SK-N-SH (cell line): ENCODE data around the gene EDRF1. TPM values are rescaled to one million over a fixed set of nuclear protein-coding genes. Genes with fewer than 3 reads are reported as not detected.
A peak's percentile ranks its signal among the peaks of the same experiment; 100 is the strongest.

Experiments used
- CTCF ChIA-PET: fragments of 300-600, 350-600 bp; formaldehyde crosslinking; extraction: SDS; loops from one replicate; lab custom pipeline; 2021; lab: Yijun Ruan, JAX
- POLR2A ChIA-PET: fragments of 350-600 bp; sonication (Branson Sonifier 250); formaldehyde crosslinking; extraction: SDS; loops from one replicate; lab custom pipeline; 2020; ENCODE audit warnings: antibody characterized with exemption, inconsistent platforms; lab: Yijun Ruan, JAX
- DNase-seq: peaks from one replicate; pipeline ENCODE4 v3.0.0; 2012
- H2AFZ ChIP-seq: fragments of 200-600 bp; sonication (generic); 2 replicates; pipeline ENCODE4 v1.8.1; 2016; ENCODE audit warnings: antibody characterized with exemption, mild to moderate bottlenecking, low read depth
- H3F3A ChIP-seq: fragments of 200-600 bp; sonication (generic); replicated peaks from 2 replicates; pipeline ENCODE3; 2016; ENCODE audit warnings: antibody characterized with exemption, mild to moderate bottlenecking; ENCODE audit not compliant: insufficient read depth
- H3K27ac ChIP-seq, 2 experiments: fragments of 200-500 bp in 1 of 2; fragments of 200-600 bp in 1 of 2; sonication (Bioruptor generic) in 1 of 2; sonication (generic), shearing (Covaris generic) in 1 of 2; 2 replicates each; pipeline versions ENCODE4 v1.5.1 to v1.6.1; 2014 to 2016; ENCODE audit warnings: low read depth in 2 of 2, inconsistent platforms in 1 of 2, low read length in 1 of 2, mild to moderate bottlenecking in 1 of 2, mixed read lengths in 1 of 2
- H3K27me3 ChIP-seq: fragments of 200-600 bp; sonication (generic), shearing (Covaris generic); 2 replicates; pipeline ENCODE4 v1.6.1; 2016; ENCODE audit warnings: mixed run types; ENCODE audit not compliant: insufficient read depth
- H3K36me3 ChIP-seq, 2 experiments: fragments of 200-500 bp in 1 of 2; fragments of 200-600 bp in 1 of 2; sonication (Bioruptor generic) in 1 of 2; sonication (generic) in 1 of 2; replicated peaks in 1 of 2; 2 replicates each; pipeline versions ENCODE3 to v1.5.1; 2014 to 2016; ENCODE audit warnings: low read length in 1 of 2, mild to moderate bottlenecking in 1 of 2; ENCODE audit not compliant: insufficient read depth in 2 of 2, control insufficient read depth in 1 of 2
- H3K4me1 ChIP-seq, 2 experiments: fragments of 200-500 bp in 1 of 2; fragments of 200-600 bp in 1 of 2; sonication (Bioruptor generic) in 1 of 2; sonication (generic), shearing (Covaris generic) in 1 of 2; 2 replicates each; pipeline versions ENCODE4 v1.5.1 to v1.6.1; 2014 to 2016; ENCODE audit warnings: low read depth in 1 of 2, low read length in 1 of 2, mixed run types in 1 of 2; ENCODE audit not compliant: insufficient read depth in 2 of 2, control insufficient read depth in 1 of 2
- H3K4me2 ChIP-seq: fragments of 200-600 bp; sonication (generic), shearing (Covaris generic); 2 replicates; pipeline ENCODE4 v1.6.1; 2017; ENCODE audit warnings: mixed run types
- H3K4me3 ChIP-seq, 2 experiments: fragments of 200-500 bp in 1 of 2; fragments of 200-600 bp in 1 of 2; sonication (Bioruptor generic) in 1 of 2; sonication (generic), shearing (Covaris generic) in 1 of 2; 2 replicates each; pipeline versions ENCODE4 v1.5.1 to v1.8.1; 2014 to 2016; ENCODE audit warnings: low read depth in 2 of 2, inconsistent platforms in 1 of 2, low read length in 1 of 2, mild to moderate bottlenecking in 1 of 2, mixed read lengths in 1 of 2, moderate library complexity in 1 of 2
- H3K79me2 ChIP-seq: fragments of 200-600 bp; sonication (generic); 2 replicates; pipeline ENCODE4 v1.8.1; 2017; ENCODE audit warnings: mild to moderate bottlenecking; ENCODE audit not compliant: insufficient read depth
- H3K9ac ChIP-seq: fragments of 200-600 bp; sonication (generic); 2 replicates; pipeline ENCODE4 v1.6.1; 2017; ENCODE audit warnings: mixed run types
- H3K9me2 ChIP-seq: fragments of 200-600 bp; sonication (generic); 2 replicates; pipeline ENCODE4 v1.6.1; 2017; ENCODE audit warnings: mixed run types
- H3K9me3 ChIP-seq: fragments of 200-600 bp; sonication (generic); 2 replicates; pipeline ENCODE4 v1.6.1; 2017; ENCODE audit warnings: mixed run types, mild to moderate bottlenecking, moderate library complexity
- H4K20me1 ChIP-seq: fragments of 200-600 bp; sonication (generic); 2 replicates; pipeline ENCODE4 v1.6.1; 2017; ENCODE audit warnings: mild to moderate bottlenecking, mixed run types; ENCODE audit not compliant: insufficient read depth
- FOSL2 ChIP-seq: IDR thresholded peaks from 2 replicates; pipeline ENCODE4 v1.4.0; 2012; ENCODE audit warnings: low read depth, mild to moderate bottlenecking, moderate library complexity, borderline replicate concordance
- GATA2 ChIP-seq: sonication (generic); formaldehyde crosslinking; IDR thresholded peaks from 2 replicates; pipeline ENCODE4 v1.5.0; 2020; ENCODE audit warnings: mild to moderate bottlenecking, missing genetic modification reagents
- RAD21 ChIP-seq: IDR thresholded peaks from 2 replicates; pipeline ENCODE4 v1.6.1; 2012; ENCODE audit warnings: mild to moderate bottlenecking, low read length
- RXRA ChIP-seq: IDR thresholded peaks from 2 replicates; pipeline ENCODE4 v1.4.0; 2012; ENCODE audit warnings: low read depth, mild to moderate bottlenecking, borderline replicate concordance
- SMC3 ChIP-seq: IDR thresholded peaks from 2 replicates; pipeline ENCODE4 v1.6.1; 2012; ENCODE audit warnings: low read depth, low read length, improper control_type of control experiment
- TAF1 ChIP-seq: IDR thresholded peaks from 2 replicates; pipeline ENCODE4 v1.6.1; 2012; ENCODE audit warnings: low read depth, mild to moderate bottlenecking, low read length, moderate library complexity, borderline replicate concordance
- YY1 ChIP-seq: IDR thresholded peaks from 2 replicates; pipeline ENCODE4 v1.4.0; 2012; ENCODE audit warnings: low read depth, mild to moderate bottlenecking
- WGBS: methylation state at CpG from one replicate; pipeline ENCODE4 v1.1.6; 2017; ENCODE audit warnings: low lambda C conversion rate; 5-methylcytosine and 5-hydroxymethylcytosine counted together
- polyA plus RNA-seq, 3 experiments: library from polyadenylated mRNA; depleted of rRNA; stranded (reverse); fragments of >200 nt; gene quantifications; 2 replicates each; pipeline ENCODE4 v1.2.3, GENCODE V29; 2012
- TF ChIP-seq, protein P1 (sequence below): fragments of 200-600 bp; sonication (generic); IDR thresholded peaks from 2 replicates; pipeline ENCODE4 v1.6.1; 2017; ENCODE audit warnings: antibody characterized with exemption, mild to moderate bottlenecking, moderate library complexity
- TF ChIP-seq, protein P2 (sequence below): IDR thresholded peaks from 2 replicates; pipeline ENCODE4; 2012
- TF ChIP-seq, protein P3 (sequence below): fragments of 150-350 bp; IDR thresholded peaks from 2 replicates; pipeline ENCODE4 v1.6.1; 2016; ENCODE audit warnings: mild to moderate bottlenecking, low read depth, low read length

The EDRF1 gene
- polyA plus RNA-seq, 1 of the 3 experiments (the other 2 are of a cell fraction), result 19.2 TPM

DNA sequence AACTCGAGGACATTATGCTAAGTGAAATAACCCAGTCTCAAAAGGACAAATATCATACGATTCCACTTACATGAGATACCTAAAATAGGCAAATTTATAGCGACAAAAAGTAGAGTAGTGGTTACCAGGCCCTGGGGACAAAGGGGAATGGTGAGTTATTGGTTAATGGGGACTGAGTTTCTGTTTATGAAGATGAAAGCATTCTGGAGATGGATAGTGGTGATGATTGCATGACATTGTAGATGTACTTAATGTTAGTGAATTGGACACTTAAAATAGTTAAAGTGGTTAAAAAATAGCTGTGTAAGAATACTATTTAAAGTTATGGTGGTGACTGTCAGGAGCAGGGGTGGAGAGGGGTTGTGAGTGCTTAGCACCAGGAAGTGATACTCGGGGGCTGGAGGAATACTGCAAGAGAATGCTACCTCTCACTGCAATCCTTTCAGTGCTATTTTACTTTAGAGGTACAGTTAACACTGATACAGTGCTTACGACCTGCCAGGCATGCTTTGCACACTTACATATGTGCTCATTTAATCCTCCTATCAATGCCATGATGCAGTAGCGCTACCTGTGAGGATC lies 19.9 kb upstream of the EDRF1 start:
- no peaks in the 10 kb centered on the region for H3K9me2 ChIP-seq
- no peaks in the 10 kb centered on the region for H3F3A ChIP-seq
- H3K36me3 ChIP-seq, result no peaks in the 10 kb centered on the region
- no peak overlapping the region for H3K9ac ChIP-seq
- H2AFZ ChIP-seq, result no peak overlapping the region
- no peak for DNase-seq
- H4K20me1 ChIP-seq, result no peaks in the 10 kb centered on the region
- peaks cover 5% of the 10 kb centered on the region in 2 experiments; a peak in 3 of 4 replicates for H3K4me1 ChIP-seq
- ChIA-PET POLR2A (no interaction called here), CTCF (interaction anchor here (1.1 to 1.6 kb wide), 5 partner anchors 13 to 707 kb away, joined by 3 to 12 read pairs (median 6); no protein-coding TSS in a partner anchor)
- H3K79me2 ChIP-seq, result no peaks in the 10 kb centered on the region
- WGBS, result 53% methylated on average over 6 of the region's 6 CpGs
- TF ChIP-seq FOSL2 (no peak), RXRA (no peak), YY1 (no peak), TAF1 (no peak)
- TF ChIP-seq, protein P1, sequence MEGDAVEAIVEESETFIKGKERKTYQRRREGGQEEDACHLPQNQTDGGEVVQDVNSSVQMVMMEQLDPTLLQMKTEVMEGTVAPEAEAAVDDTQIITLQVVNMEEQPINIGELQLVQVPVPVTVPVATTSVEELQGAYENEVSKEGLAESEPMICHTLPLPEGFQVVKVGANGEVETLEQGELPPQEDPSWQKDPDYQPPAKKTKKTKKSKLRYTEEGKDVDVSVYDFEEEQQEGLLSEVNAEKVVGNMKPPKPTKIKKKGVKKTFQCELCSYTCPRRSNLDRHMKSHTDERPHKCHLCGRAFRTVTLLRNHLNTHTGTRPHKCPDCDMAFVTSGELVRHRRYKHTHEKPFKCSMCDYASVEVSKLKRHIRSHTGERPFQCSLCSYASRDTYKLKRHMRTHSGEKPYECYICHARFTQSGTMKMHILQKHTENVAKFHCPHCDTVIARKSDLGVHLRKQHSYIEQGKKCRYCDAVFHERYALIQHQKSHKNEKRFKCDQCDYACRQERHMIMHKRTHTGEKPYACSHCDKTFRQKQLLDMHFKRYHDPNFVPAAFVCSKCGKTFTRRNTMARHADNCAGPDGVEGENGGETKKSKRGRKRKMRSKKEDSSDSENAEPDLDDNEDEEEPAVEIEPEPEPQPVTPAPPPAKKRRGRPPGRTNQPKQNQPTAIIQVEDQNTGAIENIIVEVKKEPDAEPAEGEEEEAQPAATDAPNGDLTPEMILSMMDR, result no peak
- H3K27ac ChIP-seq, result no peak overlapping the region
- no peaks in the 10 kb centered on the region for H3K9me3 ChIP-seq
- no peak overlapping the region for H3K4me3 ChIP-seq
- H3K4me2 ChIP-seq, result no peak overlapping the region
- no peaks in the 10 kb centered on the region for H3K27me3 ChIP-seq

DNA sequence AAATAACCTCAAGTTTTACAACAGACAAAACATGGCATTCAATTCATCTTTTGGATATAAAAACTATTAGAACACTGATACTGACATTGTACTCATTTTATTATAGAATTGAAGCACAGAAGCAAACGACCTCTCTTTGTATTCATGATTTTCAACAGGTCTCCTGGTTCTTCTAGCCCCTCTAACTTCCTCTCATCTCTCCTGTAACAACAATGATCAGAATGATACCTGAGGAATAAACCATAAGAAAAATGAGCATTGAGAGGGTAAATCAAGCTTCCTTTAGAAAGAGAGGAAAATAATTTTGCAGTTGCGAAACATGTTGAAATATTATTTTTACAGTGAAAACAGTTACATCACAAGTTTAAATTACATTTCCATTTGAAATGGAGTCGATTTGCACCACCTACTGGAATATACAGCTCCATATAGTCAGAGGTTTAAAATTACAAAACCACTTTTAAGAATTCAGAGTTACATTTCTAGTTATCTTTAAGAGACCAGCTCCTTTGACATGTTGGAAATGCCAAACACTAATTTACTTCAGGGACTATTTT lies 19.1 kb upstream of the EDRF1 start:
- DNase-seq, result no peak
- no peaks in the 10 kb centered on the region for H3K27me3 ChIP-seq
- H3K4me3 ChIP-seq, result no peak overlapping the region
- H3K79me2 ChIP-seq, result no peaks in the 10 kb centered on the region
- no peaks in the 10 kb centered on the region for H3K36me3 ChIP-seq
- no peak overlapping the region for H3K9ac ChIP-seq
- H3K9me2 ChIP-seq, result no peaks in the 10 kb centered on the region
- peaks cover under 1 to 5% of the 10 kb centered on the region in 2 experiments; a peak in 3 of 4 replicates for H3K4me1 ChIP-seq
- no peaks in the 10 kb centered on the region for H4K20me1 ChIP-seq
- TF ChIP-seq, protein P2, sequence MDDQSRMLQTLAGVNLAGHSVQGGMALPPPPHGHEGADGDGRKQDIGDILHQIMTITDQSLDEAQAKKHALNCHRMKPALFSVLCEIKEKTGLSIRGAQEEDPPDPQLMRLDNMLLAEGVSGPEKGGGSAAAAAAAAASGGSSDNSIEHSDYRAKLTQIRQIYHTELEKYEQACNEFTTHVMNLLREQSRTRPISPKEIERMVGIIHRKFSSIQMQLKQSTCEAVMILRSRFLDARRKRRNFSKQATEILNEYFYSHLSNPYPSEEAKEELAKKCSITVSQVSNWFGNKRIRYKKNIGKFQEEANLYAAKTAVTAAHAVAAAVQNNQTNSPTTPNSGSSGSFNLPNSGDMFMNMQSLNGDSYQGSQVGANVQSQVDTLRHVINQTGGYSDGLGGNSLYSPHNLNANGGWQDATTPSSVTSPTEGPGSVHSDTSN, result no peak
- TF ChIP-seq SMC3 (peak; percentile 26; the same call in 1 of the 2 replicates), RAD21 (peak; percentile 70), GATA2 (CRISPR knock-in tag) (no peak)
- TF ChIP-seq, protein P3, sequence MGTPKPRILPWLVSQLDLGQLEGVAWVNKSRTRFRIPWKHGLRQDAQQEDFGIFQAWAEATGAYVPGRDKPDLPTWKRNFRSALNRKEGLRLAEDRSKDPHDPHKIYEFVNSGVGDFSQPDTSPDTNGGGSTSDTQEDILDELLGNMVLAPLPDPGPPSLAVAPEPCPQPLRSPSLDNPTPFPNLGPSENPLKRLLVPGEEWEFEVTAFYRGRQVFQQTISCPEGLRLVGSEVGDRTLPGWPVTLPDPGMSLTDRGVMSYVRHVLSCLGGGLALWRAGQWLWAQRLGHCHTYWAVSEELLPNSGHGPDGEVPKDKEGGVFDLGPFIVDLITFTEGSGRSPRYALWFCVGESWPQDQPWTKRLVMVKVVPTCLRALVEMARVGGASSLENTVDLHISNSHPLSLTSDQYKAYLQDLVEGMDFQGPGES, result no peak
- TF ChIP-seq, protein P1, result peak; percentile 49
- ChIA-PET POLR2A (no interaction called here), CTCF (interaction anchor here (0.9 to 1.6 kb wide), 7 partner anchors 12 to 708 kb away, joined by 3 to 12 read pairs (median 5); no protein-coding TSS in a partner anchor)
- H3F3A ChIP-seq, result no peaks in the 10 kb centered on the region
- no peak overlapping the region for H3K4me2 ChIP-seq
- H3K9me3 ChIP-seq, result no peaks in the 10 kb centered on the region
- WGBS, result 36% methylated on average over 3 of the region's 3 CpGs
- H2AFZ ChIP-seq, result no peak overlapping the region
- no peak overlapping the region for H3K27ac ChIP-seq
